ENCODE measurements around the gene FAM237B. TPM values are rescaled to one million over a fixed set of nuclear protein-coding genes. Genes with fewer than 3 reads are reported as not detected.

Gene FAM237B
- total RNA-seq, 1 donor from 2014 or later = not detected

- no peak for TF ChIP-seq CTCF (conservative IDR thresholded peaks at IDR 0.05)
- Mint-ChIP-seq H3K4me1 (ENCODE audit: unreplicated experiment) (peaks cover 4% of the 10 kb centered on the region), H3K27me3 (no peaks in the 10 kb centered on the region), H3K36me3 (no peaks in the 10 kb centered on the region), H3K9me3 (peaks cover 4% of the 10 kb centered on the region), H3K27ac (peak overlapping the region; percentile 86), H3K4me3 (peak overlapping the region; percentile 70)
- no peak for DNase-seq (ENCODE audit: extremely low spot score, unreplicated experiment)
Observed at GRCh38 chr7:90269163-90269562, 51.9 kb downstream of the FAM237B start.

DNA sequence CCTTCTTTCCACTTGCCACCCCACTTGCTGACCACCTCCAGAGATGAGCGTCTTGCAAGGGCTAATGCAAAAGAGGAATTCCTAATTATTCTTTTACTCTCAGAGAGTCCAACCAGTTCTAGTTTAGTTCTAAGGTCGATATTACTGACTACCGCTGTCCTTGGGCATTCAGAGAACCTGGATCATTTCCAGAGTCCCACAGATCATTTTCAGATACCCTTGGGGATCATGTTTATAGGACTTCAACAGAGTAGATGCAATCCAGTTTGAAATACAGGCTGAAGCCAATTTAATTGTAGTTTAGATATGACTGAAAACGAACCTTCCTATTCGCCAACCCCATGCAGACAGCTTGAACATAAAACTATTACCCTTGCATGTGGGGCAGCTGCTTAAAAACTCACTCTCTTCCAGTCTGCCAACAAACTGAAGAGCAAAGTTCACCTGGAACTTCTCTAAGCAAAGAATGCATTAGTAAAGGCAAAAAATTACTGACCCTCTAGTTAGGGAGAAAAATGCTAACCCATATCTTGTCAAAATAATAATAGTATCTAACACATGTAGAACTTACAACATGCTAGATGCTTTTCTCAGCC, 53.7 kb downstream of the FAM237B start:
- Mint-ChIP-seq H3K27me3 (no peaks in the 10 kb centered on the region), H3K36me3 (no peaks in the 10 kb centered on the region), H3K9me3 (peaks cover 4% of the 10 kb centered on the region), H3K4me3 (no peak overlapping the region), H3K4me1 (ENCODE audit: unreplicated experiment) (peaks cover 4% of the 10 kb centered on the region), H3K27ac (no peak overlapping the region)
- TF ChIP-seq CTCF (conservative IDR thresholded peaks at IDR 0.05) = no peak
- DNase-seq (ENCODE audit: extremely low spot score, unreplicated experiment) = no peak

- Mint-ChIP-seq H3K36me3 (no peaks in the 10 kb centered on the region), H3K27ac (no peak overlapping the region), H3K4me1 (ENCODE audit: unreplicated experiment) (peaks cover 4% of the 10 kb centered on the region), H3K4me3 (no peak overlapping the region), H3K27me3 (no peaks in the 10 kb centered on the region), H3K9me3 (peaks cover 4% of the 10 kb centered on the region)
- TF ChIP-seq CTCF (conservative IDR thresholded peaks at IDR 0.05) = no peak
- no peak for DNase-seq (ENCODE audit: extremely low spot score, unreplicated experiment)
Observed at GRCh38 chr7:90266808-90267207, 54.3 kb downstream of the FAM237B start.

Other genes with a start within 250 kb of the FAM237B start
- 2.9 and 3.4 TPM in 2 replicates for gene STEAP1, start 166.8 kb downstream of the FAM237B start, total RNA-seq (ENCODE audit: low replicate concordance)
- gene STEAP2, start 109.6 kb downstream of the FAM237B start, total RNA-seq (ENCODE audit: low replicate concordance) = 1.7 and 3.3 TPM in 2 replicates
- 4.4 and 6.2 TPM in 2 replicates for gene CFAP69, start 76.1 kb downstream of the FAM237B start, total RNA-seq (ENCODE audit: low replicate concordance)
- gene GTPBP10, start 25.4 kb upstream of the FAM237B start, total RNA-seq (ENCODE audit: low replicate concordance) = 22.7 and 22.9 TPM in 2 replicates
- gene CLDN12, start 82.2 kb upstream of the FAM237B start, total RNA-seq (ENCODE audit: low replicate concordance) = 34.8 and 36.3 TPM in 2 replicates
- not detected in 2 replicates for gene PTTG1IP2, start 148.3 kb upstream of the FAM237B start, total RNA-seq (ENCODE audit: low replicate concordance)